Right atrium auricular region (tissue), 2 donors: Measurements from ENCODE around the gene PLA2G2D. TPM values are rescaled to one million over a fixed set of nuclear protein-coding genes. Genes with fewer than 3 reads are reported as not detected.

Experiments
- DNase-seq: peaks from one replicate; pipeline ENCODE4 v3.0.0-alpha.2; 2019; ENCODE audit warnings: low spot score
- H3K27ac ChIP-seq, 2 donors: fragments of 200-600 bp; sonication (generic); 1 replicate in 1 of 2; 2 replicates in 1 of 2; pipeline ENCODE4 v1.5.1; 2016 to 2019
- H3K27me3 ChIP-seq, 2 donors: fragments of 200-600 bp; sonication (generic); one replicate each; pipeline versions ENCODE4 v1.5.1 to v1.6.0; 2017 to 2019
- H3K36me3 ChIP-seq: fragments of 200-600 bp; sonication (generic); one replicate; pipeline ENCODE4 v1.5.1; 2016
- H3K4me1 ChIP-seq, 2 donors: fragments of 200-600 bp; sonication (generic); one replicate each; pipeline versions ENCODE4 v1.5.1 to v1.6.0; 2017 to 2019
- H3K4me3 ChIP-seq, 2 donors: fragments of 200-600 bp; sonication (generic); 1 replicate in 1 of 2; 2 replicates in 1 of 2; pipeline ENCODE4 v1.5.1; 2017 to 2019; ENCODE audit warnings: mild to moderate bottlenecking in 1 of 2, moderate library complexity in 1 of 2
- H3K9me3 ChIP-seq, 2 donors: fragments of 200-600 bp; sonication (generic); one replicate each; pipeline ENCODE4 v1.5.1; 2019
- total RNA-seq, 2 donors: library from RNA; depleted of rRNA; stranded (reverse); fragments of >200 nt; gene quantifications; one replicate each; pipeline ENCODE4 v1.1.0, GENCODE V29; 2016
- TF ChIP-seq, protein P1 (sequence below), 2 donors: fragments of 200-600 bp; sonication (generic); IDR thresholded peaks; one replicate each; pipeline ENCODE4 v1.5.1; 2019; ENCODE audit warnings: antibody characterized with exemption in 2 of 2

Gene PLA2G2D
- total RNA-seq, 2 donors from 2014 or later, result not detected

DNA sequence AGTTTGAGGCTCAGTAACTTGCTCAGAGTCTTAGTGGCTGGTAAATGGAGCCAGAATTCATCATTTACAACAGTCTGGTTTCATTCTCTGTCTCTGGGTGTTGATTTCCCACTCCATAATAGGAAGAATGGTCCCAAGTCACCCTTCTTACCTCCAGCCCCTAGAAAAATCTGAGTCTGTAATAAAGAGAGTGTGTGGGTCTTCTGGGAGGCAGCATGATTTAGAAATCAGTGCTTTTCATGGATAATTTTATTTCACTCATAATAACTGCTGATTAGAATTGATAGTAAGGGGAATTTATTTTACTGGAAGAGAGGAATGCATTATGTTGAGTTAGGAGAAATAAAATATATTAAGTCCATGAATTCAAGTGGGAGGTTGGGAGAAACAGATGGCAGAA lies 2.1 kb downstream of the PLA2G2D start:
- H3K4me1 ChIP-seq, result no peaks in the 10 kb centered on the region
- TF ChIP-seq, protein P1, sequence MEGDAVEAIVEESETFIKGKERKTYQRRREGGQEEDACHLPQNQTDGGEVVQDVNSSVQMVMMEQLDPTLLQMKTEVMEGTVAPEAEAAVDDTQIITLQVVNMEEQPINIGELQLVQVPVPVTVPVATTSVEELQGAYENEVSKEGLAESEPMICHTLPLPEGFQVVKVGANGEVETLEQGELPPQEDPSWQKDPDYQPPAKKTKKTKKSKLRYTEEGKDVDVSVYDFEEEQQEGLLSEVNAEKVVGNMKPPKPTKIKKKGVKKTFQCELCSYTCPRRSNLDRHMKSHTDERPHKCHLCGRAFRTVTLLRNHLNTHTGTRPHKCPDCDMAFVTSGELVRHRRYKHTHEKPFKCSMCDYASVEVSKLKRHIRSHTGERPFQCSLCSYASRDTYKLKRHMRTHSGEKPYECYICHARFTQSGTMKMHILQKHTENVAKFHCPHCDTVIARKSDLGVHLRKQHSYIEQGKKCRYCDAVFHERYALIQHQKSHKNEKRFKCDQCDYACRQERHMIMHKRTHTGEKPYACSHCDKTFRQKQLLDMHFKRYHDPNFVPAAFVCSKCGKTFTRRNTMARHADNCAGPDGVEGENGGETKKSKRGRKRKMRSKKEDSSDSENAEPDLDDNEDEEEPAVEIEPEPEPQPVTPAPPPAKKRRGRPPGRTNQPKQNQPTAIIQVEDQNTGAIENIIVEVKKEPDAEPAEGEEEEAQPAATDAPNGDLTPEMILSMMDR (IDR thresholded peaks at IDR 0.05), result no peak
- H3K27ac ChIP-seq, result no peak overlapping the region
- no peak overlapping the region for H3K4me3 ChIP-seq
- H3K36me3 ChIP-seq, result no peaks in the 10 kb centered on the region
- H3K9me3 ChIP-seq, result no peaks in the 10 kb centered on the region
- DNase-seq, result no peak
- no peaks in the 10 kb centered on the region for H3K27me3 ChIP-seq

- no peaks in the 10 kb centered on the region for H3K4me1 ChIP-seq
- H3K4me3 ChIP-seq, result no peak overlapping the region
- TF ChIP-seq, protein P1 (IDR thresholded peaks at IDR 0.05), result no peak
- no peak overlapping the region for H3K27ac ChIP-seq
- H3K9me3 ChIP-seq, result no peaks in the 10 kb centered on the region
- no peak for DNase-seq
- no peaks in the 10 kb centered on the region for H3K36me3 ChIP-seq
- H3K27me3 ChIP-seq, result no peaks in the 10 kb centered on the region
These were observed 3.4 kb downstream of the PLA2G2D start for GRCh38 chr1:20115916-20116315.

DNA sequence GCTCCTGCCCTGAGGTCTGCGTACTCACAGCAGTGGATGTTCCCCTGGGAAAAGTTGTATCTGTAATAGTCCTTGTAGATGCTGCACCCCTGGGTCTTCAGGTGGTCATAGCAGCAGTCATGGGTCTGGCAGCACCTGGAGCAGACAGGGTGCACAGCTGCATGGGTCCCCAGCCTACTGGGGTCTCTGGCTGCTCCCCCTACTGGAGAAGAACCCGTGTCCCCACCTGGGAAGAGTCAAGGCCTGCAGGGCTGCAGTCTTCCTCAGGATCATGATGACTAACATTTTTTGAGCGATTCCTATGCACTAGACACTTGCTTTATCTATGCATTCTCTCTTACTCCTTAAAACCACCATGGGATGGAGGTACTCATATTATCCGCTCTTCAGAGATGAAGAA lies 3.9 kb downstream of the PLA2G2D start:
- no peaks in the 10 kb centered on the region for H3K4me1 ChIP-seq
- H3K36me3 ChIP-seq, result no peaks in the 10 kb centered on the region
- H3K27ac ChIP-seq, result no peak overlapping the region
- TF ChIP-seq, protein P1 (IDR thresholded peaks at IDR 0.05), result no peak
- no peaks in the 10 kb centered on the region for H3K27me3 ChIP-seq
- no peak for DNase-seq
- H3K9me3 ChIP-seq, result no peaks in the 10 kb centered on the region
- no peak overlapping the region for H3K4me3 ChIP-seq

DNA sequence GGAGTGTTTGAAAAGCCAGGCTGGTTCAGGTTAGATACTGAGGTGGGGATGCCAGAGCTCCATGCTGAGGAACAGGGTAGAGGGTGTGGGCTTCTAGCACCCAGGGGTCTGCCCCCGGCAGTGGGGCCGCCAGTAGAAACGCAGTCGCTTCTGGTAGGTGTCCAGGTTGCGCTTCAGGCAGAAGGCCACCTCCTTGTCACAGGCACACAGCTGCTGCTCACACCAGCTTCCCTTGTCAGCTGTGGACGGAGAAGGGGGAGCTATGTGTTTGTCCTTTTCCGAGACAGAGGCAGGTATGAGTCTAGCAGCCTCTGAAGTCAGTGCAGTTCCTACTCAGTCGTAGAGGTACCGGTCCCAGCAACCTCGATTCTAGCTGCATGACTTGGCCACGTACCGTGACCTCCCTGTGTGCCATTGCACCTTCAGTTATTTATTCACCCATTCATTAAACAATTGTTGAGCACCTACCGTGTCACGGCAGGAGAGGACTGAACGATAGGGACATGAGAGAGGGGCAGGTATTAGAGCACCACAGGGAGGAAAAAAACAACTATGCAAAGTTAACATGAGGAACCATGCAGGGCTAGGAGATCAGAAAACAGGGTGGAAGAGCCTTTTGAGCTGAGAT lies 5.2 kb downstream of the PLA2G2D start:
- no peak overlapping the region for H3K27ac ChIP-seq
- no peak for DNase-seq
- TF ChIP-seq, protein P1 (IDR thresholded peaks at IDR 0.05), result no peak
- H3K27me3 ChIP-seq, result no peaks in the 10 kb centered on the region
- no peaks in the 10 kb centered on the region for H3K36me3 ChIP-seq
- peaks cover 0 to 6% of the 10 kb centered on the region in 2 donors for H3K4me1 ChIP-seq
- H3K4me3 ChIP-seq, result no peak overlapping the region
- no peaks in the 10 kb centered on the region for H3K9me3 ChIP-seq

GRCh38 chr1:20112279-20113000 lies 6.9 kb downstream of the PLA2G2D start:
- TF ChIP-seq, protein P1 (IDR thresholded peaks at IDR 0.05), result no peak
- no peak for DNase-seq
- no peaks in the 10 kb centered on the region for H3K27me3 ChIP-seq

More at GRCh38 chr1:20112279-20113000, 6.9 kb downstream of the PLA2G2D start:
- Histone ChIP-seq H3K4me3 (no peak overlapping the region), H3K9me3 (no peaks in the 10 kb centered on the region), H3K36me3 (no peaks in the 10 kb centered on the region), H3K27ac (no peak overlapping the region), H3K4me1 (peaks cover 0 to 12% of the 10 kb centered on the region in 2 donors)
